Activated CD8-positive, alpha-beta memory T cell treated with anti-CD3 and anti-CD28 coated beads, Interleukin-2, amount 50 U/mL, for 1 hour (primary cell): ENCODE data around the gene ABCA12.
"Not testable (repeated sequence)": the region's sequence is repeated elsewhere in the genome, so short reads cannot be mapped to it uniquely, and the experiment has no call there.

Experiments used
- DNase-seq: peaks from one replicate; pipeline ENCODE4 v3.0.0-alpha.2; 2020; ENCODE audit errors: extremely low read depth

The ABCA12 gene

GRCh38 chr2:215138479-215138878 lies at the start of gene ABCA12:
ABCA12 (minus strand) TSS chr2:215138626; CDS start chr2:215138208, 418 bp downstream.
- no peak for DNase-seq

- DNase-seq = no peak
Observed at GRCh38 chr2:215188078-215188477, 49.7 kb upstream of the ABCA12 start.

- DNase-seq = no peak
Observed at GRCh38 chr2:215186021-215186420, 47.6 kb upstream of the ABCA12 start.

- DNase-seq = no peak
Observed at GRCh38 chr2:215178121-215178520, 39.7 kb upstream of the ABCA12 start.

- no peak for DNase-seq
Observed at GRCh38 chr2:215171796-215172195, 33.4 kb upstream of the ABCA12 start.

GRCh38 chr2:215171151-215171550 lies 32.7 kb upstream of the ABCA12 start:
- DNase-seq = no peak

GRCh38 chr2:215166505-215166904 lies 28.1 kb upstream of the ABCA12 start:
- DNase-seq = not testable (repeated sequence)

- DNase-seq = not testable (repeated sequence)
Observed at GRCh38 chr2:215163319-215163718, 24.9 kb upstream of the ABCA12 start.

- DNase-seq = no peak
Observed at GRCh38 chr2:215161301-215161829, 22.9 kb upstream of the ABCA12 start.

GRCh38 chr2:215160081-215160480 lies 21.7 kb upstream of the ABCA12 start:
- DNase-seq = no peak

GRCh38 chr2:215156453-215156852 lies 18.0 kb upstream of the ABCA12 start:
- no peak for DNase-seq

GRCh38 chr2:215149894-215150293 lies 11.5 kb upstream of the ABCA12 start:
- DNase-seq = no peak

- DNase-seq = no peak
Observed at GRCh38 chr2:215149486-215149885, 11.1 kb upstream of the ABCA12 start.

GRCh38 chr2:215149060-215149459 lies 10.6 kb upstream of the ABCA12 start:
- no peak for DNase-seq

- no peak for DNase-seq
Observed at GRCh38 chr2:215145611-215146010, 7.2 kb upstream of the ABCA12 start.

GRCh38 chr2:215144106-215144875 lies 5.9 kb upstream of the ABCA12 start:
- DNase-seq = no peak

- DNase-seq = no peak
Observed at GRCh38 chr2:215143458-215143857, 5.0 kb upstream of the ABCA12 start.

GRCh38 chr2:215141706-215142105 lies 3.3 kb upstream of the ABCA12 start:
- no peak for DNase-seq

- no peak for DNase-seq
Observed at GRCh38 chr2:215140166-215140707, 1.8 kb upstream of the ABCA12 start.

GRCh38 chr2:215137741-215138340 lies 585 bp downstream of the ABCA12 start:
- no peak for DNase-seq

GRCh38 chr2:215137329-215137686 lies 1.1 kb downstream of the ABCA12 start:
- DNase-seq = no peak

GRCh38 chr2:215136669-215137328 lies 1.6 kb downstream of the ABCA12 start:
- no peak for DNase-seq
